Inferior parietal cortex (tissue), 1 donor: ENCODE data around the gene SLC30A2.

Source experiments
- DNase-seq: peaks from one replicate; pipeline ENCODE4 v3.0.0-alpha.2; 2016; ENCODE audit errors: extremely low spot score

The SLC30A2 gene

GRCh38 chr1:26023009-26023408, 22.9 kb downstream of the SLC30A2 start:
- no peak for DNase-seq

- DNase-seq, result no peak
Observed at GRCh38 chr1:26022404-26022779, 23.5 kb downstream of the SLC30A2 start.

GRCh38 chr1:26021647-26022403, 24.1 kb downstream of the SLC30A2 start, which contains the start of gene EXTL1:
Gene EXTL1 (plus strand): TSS chr1:26021775. CDS start chr1:26022647, 872 bp downstream.
- peak; percentile 65 for DNase-seq

- no peak for DNase-seq
Observed at GRCh38 chr1:26020941-26021646, 24.8 kb downstream of the SLC30A2 start.

- DNase-seq, result no peak
Observed at GRCh38 chr1:26020330-26020768, 25.6 kb downstream of the SLC30A2 start.

- DNase-seq, result no peak
Observed at GRCh38 chr1:26019641-26020315, 26.1 kb downstream of the SLC30A2 start.

GRCh38 chr1:26017606-26018005, 28.3 kb downstream of the SLC30A2 start:
- no peak for DNase-seq

- no peak for DNase-seq
Observed at GRCh38 chr1:26016953-26017545, 28.9 kb downstream of the SLC30A2 start.

- no peak for DNase-seq
Observed at GRCh38 chr1:26016258-26016952, 29.5 kb downstream of the SLC30A2 start.

GRCh38 chr1:26015358-26015757, 30.6 kb downstream of the SLC30A2 start:
- DNase-seq, result no peak

- no peak for DNase-seq
Observed at GRCh38 chr1:26014179-26014578, 31.7 kb downstream of the SLC30A2 start.

GRCh38 chr1:26012864-26013263, 33.1 kb downstream of the SLC30A2 start:
- DNase-seq, result no peak

- DNase-seq, result no peak
Observed at GRCh38 chr1:26010825-26011224, 35.1 kb downstream of the SLC30A2 start.

- no peak for DNase-seq
Observed at GRCh38 chr1:26009796-26010447, 36.0 kb downstream of the SLC30A2 start.

GRCh38 chr1:26006710-26007109, 39.2 kb downstream of the SLC30A2 start:
- DNase-seq, result no peak

GRCh38 chr1:26005434-26006105, 40.3 kb downstream of the SLC30A2 start:
- DNase-seq, result no peak

- DNase-seq, result no peak
Observed at GRCh38 chr1:26003756-26004155, 42.2 kb downstream of the SLC30A2 start.

- DNase-seq, result no peak
Observed at GRCh38 chr1:26003262-26003661, 42.7 kb downstream of the SLC30A2 start.

GRCh38 chr1:25999041-25999800, 46.7 kb downstream of the SLC30A2 start:
- DNase-seq, result no peak
